Natural killer cell treated with Interleukin-12 subunit alpha and Interleukin-12 subunit beta and Interleukin-15 and Interleukin-18, amount 100 ng/mL, for 72 hours (primary cell): ENCODE measurements around the gene PGAP2. TPM values are rescaled to one million over a fixed set of nuclear protein-coding genes. Genes with fewer than 3 reads are reported as not detected.
A peak's percentile ranks its signal among the peaks of the same experiment; 100 is the strongest.

Experiments
- ATAC-seq, 2 donors: fragments of 150-1000 bp; cut with Tn5 transposase in 1 of 2; sonication (Bioruptor Pico), chemical (Tn5 transposase) in 1 of 2; 2 replicates each; pipeline ENCODE4 v1.10.0; 2021
- DNase-seq: peaks from one replicate; pipeline ENCODE4 v3.0.0; 2022; ENCODE audit warnings: low spot score
- H3K27ac Mint-ChIP-seq, 2 donors: 1 replicate in 1 of 2; 2 replicates in 1 of 2; pipeline ENCODE4 v1.8.0; 2022; ENCODE audit warnings: mixed read lengths in 2 of 2, mild to moderate bottlenecking in 1 of 2, moderate library complexity in 1 of 2
- H3K27me3 Mint-ChIP-seq, 2 donors: 1 replicate in 1 of 2; 2 replicates in 1 of 2; pipeline ENCODE4 v1.8.0; 2022; ENCODE audit warnings: mixed read lengths in 2 of 2
- H3K36me3 Mint-ChIP-seq: one replicate; pipeline ENCODE4 v1.8.0; 2022; ENCODE audit warnings: mixed read lengths
- H3K4me1 Mint-ChIP-seq, 2 donors: 1 replicate in 1 of 2; 2 replicates in 1 of 2; pipeline ENCODE4 v1.8.0; 2022; ENCODE audit warnings: low read depth in 2 of 2, mixed read lengths in 2 of 2, mild to moderate bottlenecking in 1 of 2
- H3K4me3 Mint-ChIP-seq: one replicate; pipeline ENCODE4 v1.8.0; 2022; ENCODE audit warnings: mixed read lengths
- H3K9me3 Mint-ChIP-seq: 2 replicates; pipeline ENCODE4 v1.8.0; 2022; ENCODE audit warnings: mixed read lengths
- total RNA-seq, 2 donors: library from RNA; stranded (reverse); gene quantifications; one replicate each; pipeline ENCODE4 v1.2.3, GENCODE V29; 2022

PGAP2 gene
- total RNA-seq, 2 donors from 2014 or later: 15.5 to 30.0 TPM

GRCh38 chr11:3831378-3832239, 23.2 kb downstream of the PGAP2 start:
- ATAC-seq (peak; percentile 44 to 70), DNase-seq (no peak)
- Mint-ChIP-seq H3K4me3 (peak overlapping the region; percentile 54), H3K4me1 (peaks cover 64 to 72% of the 10 kb centered on the region in 2 donors), H3K27me3 (no peaks in the 10 kb centered on the region), H3K9me3 (no peaks in the 10 kb centered on the region), H3K36me3 (peaks cover 22% of the 10 kb centered on the region), H3K27ac (peak overlapping the region; percentile 96 to 99)

- Mint-ChIP-seq H3K36me3 (peaks cover 18% of the 10 kb centered on the region), H3K4me1 (peaks cover 68 to 75% of the 10 kb centered on the region in 2 donors), H3K27ac (peak overlapping the region; percentile 96 to 99), H3K9me3 (no peaks in the 10 kb centered on the region), H3K4me3 (peak overlapping the region; percentile 60), H3K27me3 (no peaks in the 10 kb centered on the region)
- DNase-seq (no peak), ATAC-seq (no peak)
Measured at GRCh38 chr11:3832816-3833215, 24.5 kb downstream of the PGAP2 start.

- peak overlapping the region; percentile 100 for H3K4me3 Mint-ChIP-seq
- peaks cover 22% of the 10 kb centered on the region for H3K36me3 Mint-ChIP-seq
- H3K27ac Mint-ChIP-seq: peak overlapping the region; percentile 96 to 99
- peaks cover 75 to 77% of the 10 kb centered on the region in 2 donors for H3K4me1 Mint-ChIP-seq
- no peaks in the 10 kb centered on the region for H3K27me3 Mint-ChIP-seq
- no peaks in the 10 kb centered on the region for H3K9me3 Mint-ChIP-seq
- no peak for DNase-seq
- no peak for ATAC-seq
Measured at GRCh38 chr11:3833449-3833848, 25.1 kb downstream of the PGAP2 start.

- Mint-ChIP-seq H3K27ac (peak overlapping the region; percentile 96 to 99), H3K9me3 (no peaks in the 10 kb centered on the region), H3K4me3 (peak overlapping the region; percentile 100), H3K4me1 (peaks cover 82 to 84% of the 10 kb centered on the region in 2 donors), H3K36me3 (peaks cover 24% of the 10 kb centered on the region), H3K27me3 (no peaks in the 10 kb centered on the region)
- no peak for DNase-seq
- no peak for ATAC-seq
Measured at GRCh38 chr11:3834349-3834663, 25.9 kb downstream of the PGAP2 start.

- Mint-ChIP-seq H3K27ac (peak overlapping the region; percentile 96 to 99), H3K9me3 (no peaks in the 10 kb centered on the region), H3K36me3 (peaks cover 28% of the 10 kb centered on the region), H3K27me3 (no peaks in the 10 kb centered on the region), H3K4me3 (peak overlapping the region; percentile 100), H3K4me1 (peaks cover 87% of the 10 kb centered on the region in 2 donors)
- ATAC-seq (peak; percentile 50 to 54), DNase-seq (peak; percentile 79)
Measured at GRCh38 chr11:3834664-3835461, 26.5 kb downstream of the PGAP2 start.

- H3K36me3 Mint-ChIP-seq: peaks cover 31% of the 10 kb centered on the region
- no peaks in the 10 kb centered on the region for H3K9me3 Mint-ChIP-seq
- no peaks in the 10 kb centered on the region for H3K27me3 Mint-ChIP-seq
- peaks cover 82 to 83% of the 10 kb centered on the region in 2 donors for H3K4me1 Mint-ChIP-seq
- no peak for DNase-seq
- H3K4me3 Mint-ChIP-seq: peak overlapping the region; percentile 100
- peak overlapping the region; percentile 96 to 99 for H3K27ac Mint-ChIP-seq
- no peak for ATAC-seq
Measured at GRCh38 chr11:3835751-3836150, 27.4 kb downstream of the PGAP2 start.

- ATAC-seq (peak; percentile 1 to 3), DNase-seq (peak; percentile 81)
- H3K36me3 Mint-ChIP-seq: peaks cover 31% of the 10 kb centered on the region
Measured at GRCh38 chr11:3836903-3837302, 28.5 kb downstream of the PGAP2 start.

GRCh38 chr11:3837793-3838192, 29.4 kb downstream of the PGAP2 start:
- DNase-seq (no peak), ATAC-seq (no peak)
- no peaks in the 10 kb centered on the region for H3K9me3 Mint-ChIP-seq
- peak overlapping the region; percentile 100 for H3K4me3 Mint-ChIP-seq
- H3K36me3 Mint-ChIP-seq: peaks cover 31% of the 10 kb centered on the region
- no peaks in the 10 kb centered on the region for H3K27me3 Mint-ChIP-seq
- H3K4me1 Mint-ChIP-seq: peaks cover 65 to 68% of the 10 kb centered on the region in 2 donors
- peak overlapping the region; percentile 96 to 99 for H3K27ac Mint-ChIP-seq

More at GRCh38 chr11:3836903-3837302, 28.5 kb downstream of the PGAP2 start:
- H3K4me1 Mint-ChIP-seq: peaks cover 74 to 77% of the 10 kb centered on the region in 2 donors
- H3K4me3 Mint-ChIP-seq: peak overlapping the region; percentile 100
- peak overlapping the region; percentile 96 to 99 for H3K27ac Mint-ChIP-seq
- H3K9me3 Mint-ChIP-seq: no peaks in the 10 kb centered on the region
- H3K27me3 Mint-ChIP-seq: no peaks in the 10 kb centered on the region

GRCh38 chr11:3838504-3838903, 30.1 kb downstream of the PGAP2 start:
- H3K36me3 Mint-ChIP-seq: peaks cover 31% of the 10 kb centered on the region
- ATAC-seq (no peak), DNase-seq (no peak)
- no peaks in the 10 kb centered on the region for H3K9me3 Mint-ChIP-seq
- H3K4me3 Mint-ChIP-seq: peak overlapping the region; percentile 100
- H3K4me1 Mint-ChIP-seq: peaks cover 59 to 61% of the 10 kb centered on the region in 2 donors
- peak overlapping the region; percentile 96 to 99 for H3K27ac Mint-ChIP-seq
- H3K27me3 Mint-ChIP-seq: no peaks in the 10 kb centered on the region

GRCh38 chr11:3840004-3840869, 31.9 kb downstream of the PGAP2 start:
- ATAC-seq (no peak), DNase-seq (no peak)
- Mint-ChIP-seq H3K4me1 (peaks cover 46 to 50% of the 10 kb centered on the region in 2 donors), H3K27ac (peak overlapping the region; percentile 96 to 99), H3K36me3 (peaks cover 19% of the 10 kb centered on the region), H3K4me3 (peak overlapping the region; percentile 100), H3K27me3 (no peaks in the 10 kb centered on the region), H3K9me3 (no peaks in the 10 kb centered on the region)

- no peaks in the 10 kb centered on the region for H3K9me3 Mint-ChIP-seq
- H3K27me3 Mint-ChIP-seq: no peaks in the 10 kb centered on the region
- DNase-seq (no peak), ATAC-seq (peak; percentile 85 to 89)
- peak within 1 kb of the TSS; percentile 96 to 99 for H3K27ac Mint-ChIP-seq
- H3K36me3 Mint-ChIP-seq: peaks cover 12% of the 10 kb centered on the region
- H3K4me3 Mint-ChIP-seq: peak within 1 kb of the TSS; percentile 100
- H3K4me1 Mint-ChIP-seq: peaks cover 40 to 44% of the 10 kb centered on the region in 2 donors
Measured at GRCh38 chr11:3840870-3841425, 32.6 kb downstream of the PGAP2 start, which contains the start of gene RHOG. Gene RHOG (minus strand): TSS chr11:3840959. CDS start chr11:3828138, 12,821 bp downstream.

- ATAC-seq: no peak
Measured at GRCh38 chr11:3841426-3842350, 33.3 kb downstream of the PGAP2 start.

More at GRCh38 chr11:3841426-3842350, 33.3 kb downstream of the PGAP2 start:
- H3K4me1 Mint-ChIP-seq: peaks cover 37 to 44% of the 10 kb centered on the region in 2 donors
- H3K27me3 Mint-ChIP-seq: no peaks in the 10 kb centered on the region
- peak overlapping the region; percentile 100 for H3K4me3 Mint-ChIP-seq
- DNase-seq: peak; percentile 94
- H3K9me3 Mint-ChIP-seq: no peaks in the 10 kb centered on the region
- H3K27ac Mint-ChIP-seq: peak overlapping the region; percentile 96 to 99
- H3K36me3 Mint-ChIP-seq: peaks cover 12% of the 10 kb centered on the region
